K562 (cell line): ENCODE measurements around the gene CBFA2T2. TPM values are rescaled to one million over a fixed set of nuclear protein-coding genes. Genes with fewer than 3 reads are reported as not detected.

Experiments used
- ATAC-seq: fragments of 200-7000 bp; cut with Tn5 transposase; 3 replicates; pipeline ENCODE4 v1.9.1; 2020; ENCODE audit warnings: moderate library complexity
- BruUV-seq: library from RNA; stranded (reverse); fragments of 400-500 nt; replicated peaks from 2 replicates; lab custom pipeline; 2021; lab: Mats Ljungman, UMichigan
- CTCF ChIA-PET: fragments of 300-600 bp; formaldehyde crosslinking; extraction: SDS; loops from one replicate; lab custom pipeline; 2021; ENCODE audit warnings: low intra/inter-chr PET ratio; lab: Yijun Ruan, JAX
- POLR2A ChIA-PET: fragments of 300-600, 350-650 bp; sonication (Branson Sonifier 250); formaldehyde crosslinking; extraction: SDS; loops from one replicate; lab custom pipeline; 2021; ENCODE audit warnings: antibody characterized with exemption, inconsistent platforms; lab: Yijun Ruan, JAX
- DNase-seq, 4 experiments: peaks; one replicate each; pipeline versions ENCODE4 v3.0.0 to v3.0.0-alpha.2; 2011 to 2018; ENCODE audit warnings: low spot score in 3 of 4, mixed read lengths in 3 of 4; ENCODE audit errors: extremely low read depth in 1 of 4
- FAIRE-seq: peaks from 2 replicates; lab custom pipeline; 2011; peaks lifted over from hg19 to GRCh38; lab: Jason Lieb, UNC
- H2AFZ ChIP-seq: 2 replicates; pipeline ENCODE4 v1.6.0; 2011; ENCODE audit warnings: low read depth, low read length, control low read depth, inconsistent platforms
- H3K27ac ChIP-seq: fragments of 200-600 bp; 3 replicates; pipeline ENCODE4 v1.8.0; 2011; ENCODE audit warnings: low read depth, mild to moderate bottlenecking, control low read depth, inconsistent platforms, low read length, moderate library complexity, mixed read lengths; ENCODE audit errors: extremely low read depth
- H3K27me3 ChIP-seq, 2 experiments: fragments of 300-600 bp in 1 of 2; 2 replicates in 1 of 2; 3 replicates in 1 of 2; pipeline versions ENCODE4 v1.6.0 to v1.8.0; 2011; ENCODE audit warnings: inconsistent platforms in 2 of 2, low read length in 2 of 2, mild to moderate bottlenecking in 1 of 2, mixed read lengths in 1 of 2, moderate library complexity in 1 of 2; ENCODE audit not compliant: control insufficient read depth in 2 of 2, insufficient read depth in 2 of 2
- H3K36me3 ChIP-seq: fragments of 300-600 bp; 3 replicates; pipeline ENCODE4 v1.8.0; 2011; ENCODE audit warnings: mild to moderate bottlenecking, low read length, inconsistent platforms; ENCODE audit not compliant: control insufficient read depth, insufficient read depth
- H3K4me1 ChIP-seq, 2 experiments: fragments of 200-600 bp in 1 of 2; replicated peaks in 1 of 2; 2 replicates in 1 of 2; 3 replicates in 1 of 2; pipeline versions ENCODE4 v1.5.1 to v1.8.0; 2011; ENCODE audit warnings: inconsistent platforms in 2 of 2, low read length in 2 of 2, mild to moderate bottlenecking in 1 of 2, mixed read lengths in 1 of 2, moderate library complexity in 1 of 2; ENCODE audit not compliant: control insufficient read depth in 2 of 2, insufficient read depth in 2 of 2
- H3K4me2 ChIP-seq: 2 replicates; pipeline ENCODE4 v1.6.1; 2011; ENCODE audit warnings: low read length, control low read depth, inconsistent platforms, mixed read lengths; ENCODE audit not compliant: insufficient read depth
- H3K4me3 ChIP-seq: fragments of 200-600 bp; sonication (generic), shearing (Covaris generic); 2 replicates; pipeline ENCODE4 v1.5.1; 2016; ENCODE audit warnings: control low read depth, inconsistent platforms
- H3K79me2 ChIP-seq: fragments of 200-600 bp; 3 replicates; pipeline ENCODE4 v1.8.0; 2011; ENCODE audit warnings: low read length, inconsistent platforms; ENCODE audit not compliant: control insufficient read depth, insufficient read depth
- H3K9ac ChIP-seq, 2 experiments: 2 replicates each; pipeline versions ENCODE4 v1.6.0 to v1.6.1; 2011; ENCODE audit warnings: low read depth in 2 of 2, low read length in 2 of 2, control low read depth in 1 of 2, inconsistent platforms in 1 of 2, mild to moderate bottlenecking in 1 of 2, mixed read lengths in 1 of 2; ENCODE audit not compliant: insufficient read depth in 1 of 2
- H3K9me1 ChIP-seq: one replicate; pipeline ENCODE4 v1.6.0; 2011; ENCODE audit warnings: inconsistent platforms, mild to moderate bottlenecking, low read length, moderate library complexity; ENCODE audit not compliant: control insufficient read depth, insufficient read depth
- H3K9me3 ChIP-seq: replicated peaks from 2 replicates; pipeline ENCODE4 v1.5.1; 2011; ENCODE audit warnings: low read depth, low read length, inconsistent platforms; ENCODE audit not compliant: control insufficient read depth, insufficient read depth
- H4K20me1 ChIP-seq: replicated peaks from 2 replicates; pipeline ENCODE4 v1.6.1; 2011; ENCODE audit warnings: low read length, inconsistent platforms, mixed read lengths; ENCODE audit not compliant: control insufficient read depth, insufficient read depth
- DMBX1 ChIP-seq: fragments of 250-450 bp; sonication (Bioruptor Pico); IDR thresholded peaks from 2 replicates; pipeline ENCODE4 v1.8.0; 2022; ENCODE audit warnings: inconsistent platforms, mild to moderate bottlenecking, moderate library complexity, borderline replicate concordance
- HNRNPL ChIP-seq: fragments of 200-400 bp; formaldehyde crosslinking; IDR thresholded peaks from 2 replicates; pipeline ENCODE4 v1.6.1; 2017; ENCODE audit warnings: low read depth, mild to moderate bottlenecking, low read length
- IRF2 ChIP-seq: sonication (generic); formaldehyde crosslinking; IDR thresholded peaks from 2 replicates; pipeline ENCODE4 v1.8.1; 2022; ENCODE audit warnings: mild to moderate bottlenecking, missing genetic modification reagents
- MTA2 ChIP-seq: fragments of 450-650 bp; IDR thresholded peaks from 2 replicates; pipeline ENCODE4 v1.6.1; 2016; ENCODE audit warnings: low read depth
- NEUROD1 ChIP-seq: fragments of 150-350 bp; IDR thresholded peaks from 2 replicates; pipeline ENCODE4 v1.6.1; 2014; ENCODE audit warnings: borderline replicate concordance, low read length, low read depth; ENCODE audit not compliant: partially characterized antibody
- POLR3G ChIP-seq: IDR thresholded peaks from 2 replicates; pipeline ENCODE4 v1.6.1; 2011; ENCODE audit not compliant: insufficient read length, insufficient replicate concordance; ENCODE audit errors: extremely low read depth
- PTTG1 ChIP-seq: fragments of 450-650 bp; IDR thresholded peaks from 2 replicates; pipeline ENCODE4 v1.6.1; 2016; ENCODE audit warnings: low read depth, mild to moderate bottlenecking, missing genetic modification characterization, missing compliant biosample characterization
- RBFOX2 ChIP-seq: fragments of 200-400 bp; formaldehyde crosslinking; IDR thresholded peaks from 2 replicates; pipeline ENCODE4 v1.6.1; 2017; ENCODE audit warnings: low read depth, mild to moderate bottlenecking, low read length, moderate library complexity
- SAP30 ChIP-seq: fragments of 200-600 bp; sonication (generic); IDR thresholded peaks from 2 replicates; pipeline ENCODE4 v1.6.1; 2012; ENCODE audit warnings: borderline replicate concordance, low read depth, mild to moderate bottlenecking, moderate library complexity, low read length, control low read depth, inconsistent platforms; ENCODE audit not compliant: insufficient read depth, poor library complexity, severe bottlenecking
- SIN3B ChIP-seq: fragments of 450-650 bp; IDR thresholded peaks from 2 replicates; pipeline ENCODE4 v1.6.1; 2017; ENCODE audit warnings: low read depth, mild to moderate bottlenecking, moderate library complexity
- TEAD2 ChIP-seq: fragments of 450-650 bp; IDR thresholded peaks from 2 replicates; pipeline ENCODE4 v1.6.1; 2016; ENCODE audit warnings: missing genetic modification characterization, control low read depth, missing compliant biosample characterization
- WGBS: fragments of 100-300 bp; shearing (Covaris generic); methylation state at CpG from one replicate; pipeline ENCODE4 v1.1.6; 2016; ENCODE audit warnings: low coverage, mixed read lengths; ENCODE audit not compliant: insufficient coverage; ENCODE audit errors: missing lambda C conversion rate; 5-methylcytosine and 5-hydroxymethylcytosine counted together
- in situ Hi-C: fragments of 300-500 bp; cut with MboI; formaldehyde crosslinking; loops from 4 replicates; pipeline ENCODE4 v1.15.0; 2018; ENCODE audit warnings: inconsistent platforms, mixed read lengths
- intact Hi-C: fragments of 100-400 bp; cut with micrococcal nuclease; formaldehyde crosslinking; loops from 2 replicates; pipeline ENCODE4 v1.14.2; 2022
- polyA plus RNA-seq, 8 experiments: library from polyadenylated mRNA; depleted of rRNA in 4 of 8; stranded (reverse) in 5 of 8; unstranded in 3 of 8; fragments of >200 nt; fragmentation: Nextera tagmentation in 2 of 8; fragmentation: Illumina TruSeq in 1 of 8; extraction: Ambion mirVana in 2 of 8; extraction: Trizol in 1 of 8; gene quantifications; 2 replicates each; pipeline versions ENCODE4 v1.2.1 to v1.2.3, GENCODE V29; 2011 to 2014; ENCODE audit warnings: inconsistent platforms in 1 of 8, missing spikeins in 1 of 8
- total RNA-seq, 7 experiments: library from RNA; depleted of rRNA in 6 of 7; stranded (reverse); fragments of >200 nt in 6 of 7; fragmentation: Illumina TruSeq in 2 of 7; extraction: Trizol in 2 of 7; gene quantifications; 2 replicates each; pipeline versions ENCODE4 v1.2.1 to v1.2.3, GENCODE V29; 2011 to 2021; ENCODE audit warnings: low replicate concordance in 1 of 7

The CBFA2T2 gene
- total and polyA plus RNA-seq, 9 of the 15 experiments (the other 6 are each of a cell fraction or from before 2014, with no cell fraction given): 0.27 to 9.6 (median 5.8) TPM

DNA sequence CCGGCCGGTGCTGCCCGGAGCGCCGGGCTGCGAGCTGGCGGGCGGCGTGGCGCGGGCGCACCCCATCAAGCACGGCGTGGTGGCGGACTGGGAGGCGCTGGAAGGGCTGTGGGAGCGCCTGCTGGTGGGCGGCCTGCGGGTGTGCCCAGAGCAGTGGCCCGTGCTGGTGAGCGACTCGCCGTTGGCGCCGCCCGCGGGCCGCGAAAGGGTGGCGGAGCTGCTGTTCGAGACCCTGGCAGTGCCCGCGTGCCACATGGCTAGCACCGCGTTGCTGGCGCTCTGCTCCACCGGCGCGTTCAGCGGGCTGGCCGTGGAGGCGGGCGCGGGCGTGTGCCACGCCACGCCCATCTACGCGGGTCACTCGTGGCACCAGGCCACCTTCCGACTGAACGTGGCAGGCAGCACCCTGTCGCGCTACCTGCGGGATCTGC is 177.4 kb downstream of the CBFA2T2 start:
- no peak overlapping the region for H2AFZ ChIP-seq
- peaks cover 7% of the 10 kb centered on the region; the same call in 1 of the 2 replicates for H4K20me1 ChIP-seq
- POLR2A ChIA-PET: interaction anchor here (0.5 to 5.4 kb wide), 9 partner anchors 8 to 401 kb away, joined by 3 to 51 read pairs (median 4); partner anchors contain the start of gene PXMP4

More for the DNA sequence above, 177.4 kb downstream of the CBFA2T2 start:
- H3K27me3 ChIP-seq: no peaks in the 10 kb centered on the region
- H3K4me3 ChIP-seq: no peak overlapping the region
- peaks cover 24 to 62% of the 10 kb centered on the region in 2 experiments for H3K4me1 ChIP-seq
- no TSS peak for BruUV-seq
- FAIRE-seq (no peak), DNase-seq (no peak), ATAC-seq (no peak)
- H3K9me1 ChIP-seq: peaks cover 5% of the 10 kb centered on the region
- H3K36me3 ChIP-seq: peaks cover 51% of the 10 kb centered on the region
- peaks cover 28% of the 10 kb centered on the region for H3K79me2 ChIP-seq
- no peaks in the 10 kb centered on the region for H3K9me3 ChIP-seq
- CTCF ChIA-PET: no interaction called here
- no peak overlapping the region; a peak in 1 of 4 replicates for H3K9ac ChIP-seq
- intact Hi-C loops (loop anchor here (2.0 kb wide), 1 partner anchor 66 kb away; no protein-coding TSS in a partner anchor), in situ Hi-C loops (loop anchor here (5.0 kb wide), 1 partner anchor 60 kb away; no protein-coding TSS in a partner anchor)
- TF ChIP-seq SIN3B: 0 out of 2 replicates have a peak, but pooled peaks have one; percentile 16
- no peak for TF ChIP-seq NEUROD1
- no peak for TF ChIP-seq IRF2 (CRISPR knock-in tag)
- no peak for TF ChIP-seq DMBX1
- no peak for TF ChIP-seq SAP30
- peak; percentile 98 for TF ChIP-seq HNRNPL
- TF ChIP-seq PTTG1: no peak
- TF ChIP-seq POLR3G: no peak
- TF ChIP-seq TEAD2 (tag): no peak
- TF ChIP-seq RBFOX2: peak; percentile 35; the same call in 1 of the 2 replicates
- no peak for TF ChIP-seq MTA2
- 97% methylated on average over 17 of the region's 55 CpGs for WGBS
- no peak overlapping the region for H3K4me2 ChIP-seq
- no peak overlapping the region for H3K27ac ChIP-seq
